ENCODE results near the gene PNMA6F.

Gene PNMA6F

DNA sequence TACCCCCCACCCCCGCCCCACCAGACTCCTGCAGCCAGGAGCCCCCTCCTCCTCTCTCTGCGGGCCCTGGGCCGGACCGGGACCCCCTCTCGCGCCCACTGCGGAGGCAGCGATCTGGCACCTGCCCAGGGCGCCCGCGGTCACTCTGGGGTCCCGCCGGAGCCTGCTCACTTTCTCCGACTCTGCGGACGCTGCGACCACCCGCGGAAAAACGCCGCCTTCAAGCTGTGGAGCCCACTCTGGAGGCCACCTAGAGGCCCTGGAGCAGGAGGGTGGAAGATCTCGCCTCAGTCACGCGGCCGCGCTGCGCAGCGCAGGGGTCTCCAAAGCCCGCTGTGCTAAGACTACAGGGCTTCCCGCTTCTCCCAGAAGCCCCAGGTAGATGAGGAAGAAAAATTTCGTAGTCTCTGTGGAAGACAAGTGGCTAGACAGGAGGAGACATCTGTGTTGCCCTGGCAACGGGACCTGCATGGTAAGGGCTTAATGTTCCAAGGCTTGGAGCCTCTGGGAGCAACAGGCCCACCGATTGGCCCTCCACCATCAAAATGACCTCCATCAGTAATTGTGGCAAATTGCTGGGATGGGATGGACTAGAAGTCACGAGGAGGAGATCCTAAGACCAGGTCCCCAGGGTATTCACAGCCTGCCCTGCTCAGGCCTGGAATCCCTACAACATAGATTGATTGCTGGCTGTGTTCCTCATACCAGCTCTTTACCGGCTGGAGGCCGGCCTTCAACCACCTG is at the start of gene PNMA6F:
Gene PNMA6F (minus strand): TSS at position 387 of the 744 bp plus-strand sequence. CDS start 1,093 bp downstream, outside the sequence.
- no peaks in the 10 kb centered on the region for H3K9me3 ChIP-seq (ENCODE audit: control insufficient read depth, insufficient read depth, low read length)
- H3K36me3 ChIP-seq (ENCODE audit: insufficient read depth, low read length): no peaks in the 10 kb centered on the region
- peak within 1 kb of the TSS; percentile 28; the same call in 1 of the 2 replicates for H3K9ac ChIP-seq (ENCODE audit: low read depth, low read length)
- no peaks in the 10 kb centered on the region for H3K4me1 ChIP-seq (ENCODE audit: insufficient read depth, low read length)

DNA sequence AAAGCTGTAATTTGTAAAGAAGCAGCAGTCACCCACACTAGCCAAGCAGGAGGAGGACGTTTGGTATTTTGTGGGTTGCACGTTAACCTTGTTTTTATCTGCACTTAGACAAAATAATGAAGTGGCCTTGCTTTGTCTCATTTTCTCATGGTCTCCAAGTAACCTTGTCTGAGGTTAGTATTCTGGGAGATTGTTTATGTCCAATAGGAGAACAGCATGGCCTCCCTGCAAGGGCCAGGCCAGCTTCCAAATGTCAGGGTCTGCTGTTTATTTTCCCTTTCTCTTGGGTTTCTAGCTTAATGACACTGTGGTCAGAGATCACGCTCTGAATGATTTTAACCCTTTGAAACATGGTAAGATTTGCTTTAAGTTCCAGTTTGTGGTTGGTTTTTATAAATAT is 49.7 kb upstream of the PNMA6F start:
- H3K36me3 ChIP-seq (ENCODE audit: insufficient read depth, low read length): no peaks in the 10 kb centered on the region
- H3K9me3 ChIP-seq (ENCODE audit: control insufficient read depth, insufficient read depth, low read length): no peaks in the 10 kb centered on the region; the same call in 1 of the 2 replicates
- no peak overlapping the region for H3K9ac ChIP-seq (ENCODE audit: low read depth, low read length)
- no peaks in the 10 kb centered on the region for H3K4me1 ChIP-seq (ENCODE audit: insufficient read depth, low read length)

GRCh38 chrX:153370293-153371055 is 48.9 kb upstream of the PNMA6F start:
- no peaks in the 10 kb centered on the region for H3K36me3 ChIP-seq (ENCODE audit: insufficient read depth, low read length)
- H3K9me3 ChIP-seq (ENCODE audit: control insufficient read depth, insufficient read depth, low read length): no peaks in the 10 kb centered on the region; the same call in 1 of the 2 replicates
- no peaks in the 10 kb centered on the region for H3K4me1 ChIP-seq (ENCODE audit: insufficient read depth, low read length)
- no peak overlapping the region for H3K9ac ChIP-seq (ENCODE audit: low read depth, low read length)

DNA sequence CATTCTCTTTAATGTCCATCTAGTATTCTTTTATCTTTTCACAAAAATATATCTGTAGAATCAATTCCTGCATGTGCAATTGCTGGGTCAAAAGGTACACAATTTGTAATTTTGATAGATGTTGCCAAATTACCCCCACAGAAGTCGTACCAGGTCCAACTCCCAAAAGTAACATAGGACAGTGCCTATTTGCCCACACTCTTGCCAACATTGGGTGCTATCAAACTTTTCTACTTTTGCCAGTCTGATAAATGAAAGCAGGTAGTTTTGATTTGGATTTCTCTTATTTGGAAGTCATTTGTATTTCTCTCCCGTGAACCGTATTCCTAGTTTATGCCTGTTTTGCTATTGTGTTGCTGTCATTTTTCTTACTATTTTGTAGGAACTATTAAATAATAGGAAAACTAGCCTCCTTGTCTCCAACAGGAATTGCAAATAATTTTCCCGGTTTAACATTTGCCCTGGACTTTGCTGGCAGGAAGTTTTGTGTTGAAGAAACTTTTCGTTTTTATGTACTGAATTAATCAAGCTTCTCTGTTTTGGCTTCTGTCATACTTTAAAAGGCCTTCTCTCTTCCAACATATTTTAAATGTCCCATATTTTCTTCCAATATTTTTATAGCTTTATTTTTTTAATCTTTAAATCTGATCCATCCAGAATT is 45.4 kb upstream of the PNMA6F start:
- no peaks in the 10 kb centered on the region for H3K36me3 ChIP-seq (ENCODE audit: insufficient read depth, low read length)
- H3K9me3 ChIP-seq (ENCODE audit: control insufficient read depth, insufficient read depth, low read length): no peaks in the 10 kb centered on the region; the same call in 1 of the 2 replicates
- no peaks in the 10 kb centered on the region for H3K4me1 ChIP-seq (ENCODE audit: insufficient read depth, low read length)

DNA sequence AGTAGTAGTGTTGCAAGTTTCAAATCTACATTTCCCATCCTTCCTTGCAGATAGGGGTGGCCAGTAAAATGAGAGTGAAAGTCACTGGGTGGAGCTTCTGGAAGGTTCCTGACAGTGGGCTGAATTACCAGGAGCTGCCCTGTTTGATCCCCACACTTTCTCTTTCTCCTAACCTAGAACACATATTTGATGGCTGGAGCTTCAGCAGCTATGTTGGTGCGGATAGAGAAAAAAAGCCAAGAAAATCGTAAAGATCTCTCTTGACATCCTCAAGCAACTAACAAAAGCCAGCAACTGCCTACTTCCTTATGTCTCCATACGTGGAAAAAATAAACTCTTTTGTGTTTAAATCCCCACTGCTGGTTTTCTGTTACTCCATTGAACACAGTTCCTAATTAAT is 44.6 kb upstream of the PNMA6F start:
- H3K9ac ChIP-seq (ENCODE audit: low read depth, low read length): no peak overlapping the region
- no peaks in the 10 kb centered on the region for H3K4me1 ChIP-seq (ENCODE audit: insufficient read depth, low read length)
- H3K36me3 ChIP-seq (ENCODE audit: insufficient read depth, low read length): no peaks in the 10 kb centered on the region
- no peaks in the 10 kb centered on the region; the same call in 1 of the 2 replicates for H3K9me3 ChIP-seq (ENCODE audit: control insufficient read depth, insufficient read depth, low read length)

More for the DNA sequence above, 45.4 kb upstream of the PNMA6F start:
- no peak overlapping the region for H3K9ac ChIP-seq (ENCODE audit: low read depth, low read length)

DNA sequence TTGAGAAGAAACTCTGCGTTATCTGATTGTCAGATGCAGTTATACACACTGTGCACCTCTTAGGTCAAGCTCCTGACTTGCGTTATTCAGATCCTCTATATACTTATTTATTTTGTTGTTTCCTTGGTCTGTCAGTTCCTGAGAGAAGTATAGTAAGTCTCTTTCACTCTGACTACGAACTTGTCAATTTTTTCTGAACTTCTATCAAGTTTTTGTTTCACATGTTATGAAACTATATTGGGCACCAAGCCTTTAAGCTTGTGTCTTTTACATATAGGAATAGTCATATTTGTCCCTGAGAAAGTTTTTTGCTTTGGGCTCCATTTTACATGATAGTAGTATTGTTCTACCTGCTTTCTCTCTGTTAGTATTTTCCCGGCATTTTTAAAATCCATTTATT is 44.1 kb upstream of the PNMA6F start:
- Histone ChIP-seq H3K9ac (ENCODE audit: low read depth, low read length) (no peak overlapping the region), H3K36me3 (ENCODE audit: insufficient read depth, low read length) (no peaks in the 10 kb centered on the region), H3K4me1 (ENCODE audit: insufficient read depth, low read length) (no peaks in the 10 kb centered on the region), H3K9me3 (ENCODE audit: control insufficient read depth, insufficient read depth, low read length) (no peaks in the 10 kb centered on the region; the same call in 1 of the 2 replicates)

GRCh38 chrX:153361781-153362397 is 40.3 kb upstream of the PNMA6F start:
- Histone ChIP-seq H3K9ac (ENCODE audit: low read depth, low read length) (no peak overlapping the region), H3K4me1 (ENCODE audit: insufficient read depth, low read length) (no peaks in the 10 kb centered on the region), H3K36me3 (ENCODE audit: insufficient read depth, low read length) (no peaks in the 10 kb centered on the region), H3K9me3 (ENCODE audit: control insufficient read depth, insufficient read depth, low read length) (peaks cover 3% of the 10 kb centered on the region; the same call in 1 of the 2 replicates)

DNA sequence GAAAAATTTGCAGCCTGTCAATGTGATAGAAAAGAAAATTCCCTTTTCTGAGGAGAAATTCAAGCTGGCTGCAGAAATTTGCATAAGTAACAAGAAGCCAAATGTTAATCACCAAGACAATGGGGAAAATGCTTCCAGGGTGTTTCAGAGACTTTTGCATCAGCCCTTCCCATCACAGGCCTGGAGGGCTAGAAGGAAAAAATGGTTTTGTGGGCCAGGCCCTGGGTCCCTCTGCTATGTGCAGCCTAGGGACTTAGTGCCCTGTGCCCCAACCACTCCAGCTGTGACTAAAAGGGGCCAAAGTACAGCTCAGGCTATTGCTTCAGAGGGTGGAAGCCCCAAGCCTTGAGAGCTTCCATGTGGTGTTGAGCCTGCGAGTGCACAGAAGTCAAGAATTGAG is 36.3 kb upstream of the PNMA6F start:
- Histone ChIP-seq H3K4me1 (ENCODE audit: insufficient read depth, low read length) (no peaks in the 10 kb centered on the region), H3K9ac (ENCODE audit: low read depth, low read length) (no peak overlapping the region), H3K36me3 (ENCODE audit: insufficient read depth, low read length) (no peaks in the 10 kb centered on the region), H3K9me3 (ENCODE audit: control insufficient read depth, insufficient read depth, low read length) (peaks cover 3% of the 10 kb centered on the region; the same call in 1 of the 2 replicates)

DNA sequence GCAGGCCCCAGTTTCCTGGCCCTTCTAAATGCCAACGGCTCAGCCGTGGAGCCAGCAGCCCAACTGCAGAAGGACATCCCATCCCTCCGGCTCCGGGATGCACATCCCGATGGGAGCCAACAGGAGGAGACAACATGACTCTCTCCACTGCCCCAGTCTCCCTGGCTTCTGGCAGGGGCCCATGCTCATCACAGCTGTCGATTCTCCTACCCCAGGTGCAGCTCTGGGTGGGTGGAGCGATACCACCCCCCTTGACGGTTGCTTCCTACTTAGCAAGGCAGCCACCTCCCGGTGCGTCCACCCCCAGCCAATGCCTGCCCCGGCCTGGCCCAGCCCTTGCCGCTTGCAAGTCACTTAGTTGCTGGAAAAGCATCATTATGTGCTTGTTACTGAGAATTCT is 31.8 kb upstream of the PNMA6F start:
- H3K36me3 ChIP-seq (ENCODE audit: insufficient read depth, low read length): peaks cover 5% of the 10 kb centered on the region; the same call in 1 of the 2 replicates
- no peaks in the 10 kb centered on the region for H3K4me1 ChIP-seq (ENCODE audit: insufficient read depth, low read length)
- H3K9ac ChIP-seq (ENCODE audit: low read depth, low read length): no peak overlapping the region
- no peaks in the 10 kb centered on the region for H3K9me3 ChIP-seq (ENCODE audit: control insufficient read depth, insufficient read depth, low read length)

DNA sequence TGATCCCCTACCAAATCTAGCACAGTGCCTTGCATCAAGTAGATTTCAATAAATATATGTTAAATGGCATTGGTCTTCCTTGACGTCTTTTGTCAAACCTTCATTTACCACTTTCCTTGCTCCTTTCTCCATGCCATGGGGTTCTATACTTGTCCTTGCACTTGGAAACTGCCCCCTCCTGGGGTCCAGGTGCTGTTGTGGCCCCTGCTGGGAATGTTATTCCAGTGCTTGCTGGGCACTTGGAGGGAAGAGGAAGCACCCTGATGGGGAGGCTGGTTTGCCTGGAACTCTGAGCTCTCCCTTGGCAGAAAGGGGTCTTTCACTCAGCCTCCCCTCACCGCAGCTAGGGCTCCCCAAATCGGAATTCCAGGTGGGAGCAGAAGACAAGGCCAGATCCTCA is 31.3 kb upstream of the PNMA6F start:
- no peaks in the 10 kb centered on the region for H3K4me1 ChIP-seq (ENCODE audit: insufficient read depth, low read length)
- peaks cover 5% of the 10 kb centered on the region; the same call in 1 of the 2 replicates for H3K36me3 ChIP-seq (ENCODE audit: insufficient read depth, low read length)
- no peak overlapping the region for H3K9ac ChIP-seq (ENCODE audit: low read depth, low read length)
- H3K9me3 ChIP-seq (ENCODE audit: control insufficient read depth, insufficient read depth, low read length): no peaks in the 10 kb centered on the region

GRCh38 chrX:153351981-153352380 is 30.4 kb upstream of the PNMA6F start:
- Histone ChIP-seq H3K4me1 (ENCODE audit: insufficient read depth, low read length) (no peaks in the 10 kb centered on the region), H3K9ac (ENCODE audit: low read depth, low read length) (no peak overlapping the region), H3K9me3 (ENCODE audit: control insufficient read depth, insufficient read depth, low read length) (no peaks in the 10 kb centered on the region), H3K36me3 (ENCODE audit: insufficient read depth, low read length) (peaks cover 5% of the 10 kb centered on the region)

- no peaks in the 10 kb centered on the region for H3K9me3 ChIP-seq (ENCODE audit: control insufficient read depth, insufficient read depth, low read length)
- no peaks in the 10 kb centered on the region for H3K4me1 ChIP-seq (ENCODE audit: insufficient read depth, low read length)
- peaks cover 5% of the 10 kb centered on the region for H3K36me3 ChIP-seq (ENCODE audit: insufficient read depth, low read length)
- H3K9ac ChIP-seq (ENCODE audit: low read depth, low read length): no peak overlapping the region
Observed at GRCh38 chrX:153349952-153350351, 28.4 kb upstream of the PNMA6F start.

- Histone ChIP-seq H3K4me1 (ENCODE audit: insufficient read depth, low read length) (no peaks in the 10 kb centered on the region), H3K9ac (ENCODE audit: low read depth, low read length) (no peak overlapping the region), H3K36me3 (ENCODE audit: insufficient read depth, low read length) (peaks cover 5% of the 10 kb centered on the region), H3K9me3 (ENCODE audit: control insufficient read depth, insufficient read depth, low read length) (no peaks in the 10 kb centered on the region)
Observed at GRCh38 chrX:153348421-153348820, 26.9 kb upstream of the PNMA6F start.

- Histone ChIP-seq H3K9me3 (ENCODE audit: control insufficient read depth, insufficient read depth, low read length) (no peaks in the 10 kb centered on the region), H3K4me1 (ENCODE audit: insufficient read depth, low read length) (no peaks in the 10 kb centered on the region), H3K36me3 (ENCODE audit: insufficient read depth, low read length) (peaks cover 5% of the 10 kb centered on the region), H3K9ac (ENCODE audit: low read depth, low read length) (no peak overlapping the region)
Observed at GRCh38 chrX:153347530-153347929, 26.0 kb upstream of the PNMA6F start.
